ENCODE measurements around the gene OR2B6. TPM values are rescaled to one million over a fixed set of nuclear protein-coding genes. Genes with fewer than 3 reads are reported as not detected.
"Not testable (repeated sequence)": the region's sequence is repeated elsewhere in the genome, so short reads cannot be mapped to it uniquely, and the experiment has no call there.

OR2B6 gene
- total RNA-seq: not detected in 2 replicates

GRCh38 chr6:27956941-27957340 lies at the start of gene OR2B6:
TSS of gene OR2B6 (plus strand) at chr6:27957241. CDS start at chr6:27957241, 0 bp downstream.
- no peak for DNase-seq (ENCODE audit: low read depth in 2 of 2)

DNA sequence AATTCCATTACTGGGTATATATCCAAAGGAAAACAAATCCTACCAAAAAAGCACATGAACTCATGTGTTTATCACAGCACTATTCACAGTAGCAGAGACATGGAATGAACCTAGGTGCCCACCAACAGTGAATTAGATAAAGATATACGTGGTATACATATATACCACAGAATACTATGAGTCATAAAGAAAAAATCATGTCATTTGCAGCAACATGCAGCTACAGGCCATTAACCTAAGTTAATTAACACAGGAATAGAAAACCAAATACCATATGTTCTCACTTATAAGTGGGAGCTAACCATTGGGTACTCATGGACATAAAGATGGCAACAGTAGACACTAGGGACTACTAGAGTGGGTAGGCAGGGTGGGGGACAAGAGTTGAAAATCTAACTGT lies 49.0 kb upstream of the OR2B6 start:
- DNase-seq (ENCODE audit: low read depth in 2 of 2): no peak

DNA sequence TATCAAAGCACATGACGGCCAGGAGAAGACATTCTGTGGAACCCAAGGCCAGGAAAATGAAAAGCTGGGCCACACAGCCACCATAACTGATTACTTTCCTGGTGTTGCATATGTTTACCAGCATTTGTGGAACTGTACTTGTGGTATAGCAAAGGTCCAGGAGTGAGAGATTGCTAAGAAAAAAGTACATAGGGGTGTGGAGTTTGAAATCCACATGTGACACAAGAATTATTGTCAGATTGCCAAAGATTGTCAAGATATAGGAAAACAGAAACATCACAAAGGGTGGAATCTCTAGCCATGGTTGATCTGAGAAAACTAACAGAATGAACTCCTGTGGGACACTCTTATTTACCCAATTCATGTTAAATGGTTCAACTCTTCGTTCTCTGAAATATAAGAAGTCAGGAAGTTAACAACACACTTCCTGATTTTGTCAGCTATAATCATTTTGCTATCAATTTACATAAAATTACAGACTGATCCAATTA lies 45.0 kb upstream of the OR2B6 start, which contains the start of gene OR2B2:
OR2B2 (minus strand) TSS at position 441 of the 491 bp plus-strand sequence; CDS start at position 364, 77 bp downstream.
- DNase-seq (ENCODE audit: low read depth in 2 of 2): no peak

DNA sequence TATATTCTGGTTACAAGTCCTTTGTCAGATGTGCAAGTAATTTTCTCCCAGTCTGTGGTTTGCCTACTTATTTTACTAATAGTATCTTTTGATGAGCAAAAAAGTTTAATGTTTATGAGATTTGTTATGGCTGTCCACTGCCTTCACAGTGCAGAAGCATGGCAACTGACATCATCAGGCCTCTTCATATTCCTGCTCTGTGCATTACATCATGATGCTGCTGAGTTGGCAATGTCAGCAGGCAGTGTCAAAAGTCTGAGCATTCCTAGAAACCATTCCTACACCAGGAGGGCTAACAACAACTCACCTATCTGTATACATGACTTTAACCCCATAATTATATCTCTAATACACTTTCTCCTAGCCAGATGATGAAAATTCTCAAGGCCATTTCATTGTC lies 34.1 kb upstream of the OR2B6 start:
- DNase-seq (ENCODE audit: low read depth in 2 of 2): no peak

DNA sequence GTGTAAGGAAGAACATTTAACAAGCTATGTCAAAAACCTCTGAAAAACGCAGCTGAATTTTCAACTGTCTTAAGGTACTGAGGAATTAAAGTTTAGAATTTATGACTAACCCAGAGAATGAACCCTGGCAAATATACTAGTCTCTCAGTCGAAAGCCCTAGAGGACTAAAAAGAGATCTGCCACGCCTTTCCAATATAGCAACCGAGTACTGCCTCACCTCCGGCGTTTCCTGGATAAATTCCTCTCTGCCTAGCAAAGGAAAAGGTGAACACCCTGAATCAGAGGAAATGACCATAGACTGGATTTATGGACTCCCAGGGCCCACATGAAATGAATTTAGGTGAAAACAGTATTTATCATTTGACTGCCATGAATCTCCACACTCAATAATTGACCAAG lies 32.9 kb upstream of the OR2B6 start:
- no peak for DNase-seq (ENCODE audit: low read depth in 2 of 2)

GRCh38 chr6:27928041-27928440 lies 29.0 kb upstream of the OR2B6 start:
- DNase-seq (ENCODE audit: low read depth in 2 of 2): not testable (repeated sequence)

DNA sequence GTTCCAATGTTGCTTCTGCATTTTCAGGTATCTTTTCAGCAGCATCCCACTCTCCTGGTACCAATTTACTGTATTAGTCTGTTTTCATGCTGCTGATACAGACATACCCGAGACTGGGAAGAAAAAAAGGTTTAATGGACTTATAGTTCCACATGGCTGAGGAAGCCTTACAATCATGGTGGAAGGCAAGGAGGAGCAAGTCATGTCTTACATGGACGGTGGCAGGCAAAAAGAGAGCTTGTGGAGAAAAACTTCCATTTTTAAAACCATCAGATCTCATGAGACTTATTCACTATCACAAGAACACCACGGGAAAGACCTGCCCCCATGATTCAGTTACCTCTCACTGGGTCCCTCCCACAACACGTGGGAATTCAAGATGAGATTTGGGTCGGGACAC lies 27.1 kb upstream of the OR2B6 start:
- DNase-seq (ENCODE audit: low read depth in 2 of 2): not testable (repeated sequence)

DNA sequence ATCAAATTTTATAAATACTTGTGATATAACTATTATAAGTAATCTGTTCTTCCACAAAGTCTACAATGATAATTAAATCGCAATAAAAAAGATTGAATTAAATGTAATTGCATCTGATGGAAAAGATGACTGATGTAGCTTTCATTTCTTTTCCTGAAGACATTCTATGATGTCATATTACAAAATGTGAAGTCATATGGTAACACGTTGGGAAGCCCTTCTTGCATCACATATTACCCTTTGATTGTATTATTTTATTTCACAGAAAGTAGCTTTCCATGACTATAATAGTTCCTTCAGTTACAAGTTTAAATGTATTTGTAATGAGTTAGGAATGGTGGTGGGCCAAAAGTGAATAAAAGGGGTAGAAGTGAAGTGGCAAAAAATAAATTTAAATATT lies 25.8 kb upstream of the OR2B6 start:
- DNase-seq (ENCODE audit: low read depth in 2 of 2): no peak

DNA sequence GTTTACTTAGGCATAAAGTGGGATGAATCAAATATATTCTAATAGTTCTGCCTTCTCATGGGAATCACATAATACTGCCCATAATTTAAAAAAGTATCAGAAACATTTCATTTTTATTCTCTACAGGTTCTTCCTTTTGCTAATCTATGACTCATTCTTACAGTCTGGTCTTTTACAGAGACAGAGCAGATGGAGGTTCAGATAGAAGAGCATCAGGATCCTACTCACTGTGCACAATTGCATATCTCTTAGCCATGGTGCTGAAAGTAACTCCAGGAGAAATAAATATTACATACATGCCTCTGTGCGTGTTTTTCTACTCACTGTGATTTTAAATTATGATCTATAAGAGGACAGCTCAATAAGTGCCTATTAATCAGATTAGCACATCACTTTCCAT lies 16.3 kb upstream of the OR2B6 start:
- DNase-seq (ENCODE audit: low read depth in 2 of 2): no peak

DNA sequence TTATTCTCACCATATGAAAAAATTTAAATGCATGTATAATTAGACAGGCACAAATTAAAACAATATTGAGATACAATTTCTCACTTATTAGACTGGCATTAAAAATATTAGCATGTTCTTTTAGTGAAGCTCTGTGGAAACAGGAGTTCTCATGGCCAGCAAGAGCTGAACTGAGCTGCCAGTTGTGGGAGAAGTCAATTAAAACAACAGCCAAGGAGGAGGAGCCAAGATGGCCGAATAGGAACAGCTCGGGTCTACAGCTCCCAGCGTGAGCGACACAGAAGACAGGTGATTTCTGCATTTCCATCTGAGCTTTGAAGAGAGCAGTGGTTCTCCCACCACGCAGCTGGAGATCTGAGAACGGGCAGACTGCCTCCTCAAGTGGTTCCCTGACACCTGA lies 14.0 kb upstream of the OR2B6 start:
- not testable (repeated sequence) for DNase-seq (ENCODE audit: low read depth in 2 of 2)

- DNase-seq (ENCODE audit: low read depth in 2 of 2): no peak
These were observed 8.8 kb upstream of the OR2B6 start for GRCh38 chr6:27948237-27948636.

- no peak for DNase-seq (ENCODE audit: low read depth in 2 of 2)
These were observed 6.0 kb upstream of the OR2B6 start for GRCh38 chr6:27951040-27951439.

- no peak for DNase-seq (ENCODE audit: low read depth in 2 of 2)
These were observed 475 bp downstream of the OR2B6 start for GRCh38 chr6:27957516-27957915.

- DNase-seq (ENCODE audit: low read depth in 2 of 2): no peak
These were observed 5.5 kb downstream of the OR2B6 start for GRCh38 chr6:27962506-27962905.

- no peak for DNase-seq (ENCODE audit: low read depth in 2 of 2)
These were observed 9.0 kb downstream of the OR2B6 start for GRCh38 chr6:27966044-27966443.

- no peak for DNase-seq (ENCODE audit: low read depth in 2 of 2)
These were observed 9.9 kb downstream of the OR2B6 start for GRCh38 chr6:27966816-27967426.

DNA sequence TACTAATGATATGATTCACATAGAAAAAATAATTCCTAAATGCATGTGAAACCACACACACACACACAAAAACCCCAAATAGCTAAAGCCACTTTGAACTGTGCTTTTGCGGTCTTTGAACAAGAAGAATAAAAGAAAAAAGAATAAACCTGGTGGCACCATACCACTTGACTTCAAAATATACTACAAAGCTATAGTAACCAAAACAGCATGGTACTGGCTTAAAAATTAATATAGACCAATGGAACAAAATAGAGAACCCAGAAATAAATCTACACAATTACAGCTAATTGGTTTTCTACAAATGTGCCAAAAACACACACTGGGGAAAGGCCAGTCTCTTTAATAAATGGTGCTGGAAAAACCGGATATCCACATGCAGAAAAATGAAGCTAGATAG lies 13.4 kb downstream of the OR2B6 start:
- DNase-seq (ENCODE audit: low read depth in 2 of 2): no peak

DNA sequence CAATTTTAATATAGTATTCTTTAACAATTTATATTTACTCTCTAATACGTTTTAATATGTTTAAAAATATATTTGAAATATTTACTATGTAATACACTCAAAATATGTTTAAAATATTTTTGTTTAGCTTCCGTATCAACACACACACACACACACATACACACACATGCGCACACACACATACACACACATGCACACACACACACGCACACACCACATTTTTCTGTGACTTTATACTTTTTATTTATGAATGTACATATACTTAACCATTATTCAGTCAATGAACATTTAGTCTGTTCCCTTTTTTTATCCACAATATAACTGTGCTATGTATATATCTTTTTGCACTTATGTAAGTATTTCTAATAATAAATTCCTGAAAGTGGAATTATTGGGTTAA lies 15.7 kb downstream of the OR2B6 start:
- DNase-seq (ENCODE audit: low read depth in 2 of 2): no peak

GRCh38 chr6:27977387-27977786 lies 20.3 kb downstream of the OR2B6 start:
- DNase-seq (ENCODE audit: low read depth in 2 of 2): no peak

- DNase-seq (ENCODE audit: low read depth in 2 of 2): no peak
These were observed 21.7 kb downstream of the OR2B6 start for GRCh38 chr6:27978705-27979104.

- DNase-seq (ENCODE audit: low read depth in 2 of 2): no peak
These were observed 23.1 kb downstream of the OR2B6 start for GRCh38 chr6:27980111-27980510.

DNA sequence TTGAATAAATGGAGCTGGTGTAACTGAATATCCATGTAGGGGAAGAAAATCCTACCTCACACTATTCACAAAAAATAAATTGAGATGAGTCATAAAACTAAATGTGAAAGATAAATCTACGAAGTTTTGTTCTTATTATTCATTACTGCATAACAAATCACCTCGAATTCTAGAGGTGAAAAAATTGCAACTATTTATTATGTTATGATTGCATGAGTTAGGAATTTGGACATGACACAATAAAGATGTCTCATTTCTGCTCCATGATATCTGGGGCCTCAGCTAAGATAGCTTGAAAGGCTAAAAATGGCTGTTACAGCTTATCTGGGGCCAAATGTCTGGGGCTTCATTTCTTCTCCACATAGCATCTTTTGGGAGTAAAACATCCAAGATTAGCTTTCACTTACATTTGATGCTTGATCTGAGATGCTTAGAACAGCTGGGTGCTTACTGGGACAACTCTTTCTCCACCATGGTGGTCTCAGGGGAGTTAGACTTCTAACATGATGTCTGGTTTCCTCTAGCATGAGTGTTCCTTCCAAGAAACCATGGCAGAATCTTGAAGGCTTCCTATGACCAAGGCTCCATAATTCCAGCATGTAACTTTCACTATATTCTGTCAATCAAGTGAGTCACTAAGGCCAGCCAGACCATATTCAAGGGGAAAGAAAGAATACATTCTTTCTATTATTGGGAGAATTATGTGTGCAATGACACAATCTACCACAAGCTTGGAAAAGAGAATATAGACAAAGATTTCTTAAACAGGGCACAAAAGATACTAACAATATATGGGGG lies 30.1 kb downstream of the OR2B6 start:
- no peak for DNase-seq (ENCODE audit: low read depth in 2 of 2)

- no peak for DNase-seq (ENCODE audit: low read depth in 2 of 2)
These were observed 37.6 kb downstream of the OR2B6 start for GRCh38 chr6:27994616-27995015.
